ENCODE results near the gene ZNF605.

GRCh38 chr12:132874175-132874574 lies 81.9 kb downstream of the ZNF605 start:
- TF ChIP-seq EZH2 (IDR thresholded peaks at IDR 0.05) = no peak
- TF ChIP-seq POLR2AphosphoS5 (IDR thresholded peaks at IDR 0.05; ENCODE audit: borderline replicate concordance, low read depth, low read length) = no peak

All from SK-N-MC (cell line).